GM19468 (cell line): ENCODE measurements around the gene MRPL52.
"Not testable (repeated sequence)": the region's sequence is repeated elsewhere in the genome, so short reads cannot be mapped to it uniquely, and the experiment has no call there.

Experiments
- ATAC-seq: cut with Tn5 transposase; IDR thresholded peaks from one replicate; pipeline ENCODE4 v1.9.1; 2021; ENCODE audit warnings: mild to moderate bottlenecking, moderate library complexity, moderate number of reproducible peaks; ENCODE audit not compliant: unreplicated experiment; ENCODE audit errors: extremely low read depth

Gene MRPL52

GRCh38 chr14:22829661-22830442 lies at the start of gene MRPL52:
TSS of gene MRPL52 (plus strand) at chr14:22829887. CDS start at chr14:22829913, 26 bp downstream.
- peak; percentile 83 for ATAC-seq

GRCh38 chr14:22780105-22780679 lies 49.5 kb upstream of the MRPL52 start:
- ATAC-seq: no peak

- no peak for ATAC-seq
Observed at GRCh38 chr14:22780941-22781300, 48.8 kb upstream of the MRPL52 start.

- ATAC-seq: no peak
Observed at GRCh38 chr14:22781301-22781991, 48.2 kb upstream of the MRPL52 start.

GRCh38 chr14:22786685-22787084 lies 43.0 kb upstream of the MRPL52 start:
- no peak for ATAC-seq

- ATAC-seq: no peak
Observed at GRCh38 chr14:22791301-22791700, 38.4 kb upstream of the MRPL52 start.

GRCh38 chr14:22792158-22792557 lies 37.5 kb upstream of the MRPL52 start:
- ATAC-seq: no peak

GRCh38 chr14:22793550-22793949 lies 36.1 kb upstream of the MRPL52 start:
- not testable (repeated sequence) for ATAC-seq

- ATAC-seq: no peak
Observed at GRCh38 chr14:22793976-22794375, 35.7 kb upstream of the MRPL52 start.

GRCh38 chr14:22794551-22794951 lies 35.1 kb upstream of the MRPL52 start:
- no peak for ATAC-seq

- ATAC-seq: no peak
Observed at GRCh38 chr14:22796087-22796707, 33.5 kb upstream of the MRPL52 start.

GRCh38 chr14:22797017-22797917 lies 32.4 kb upstream of the MRPL52 start:
- no peak for ATAC-seq

GRCh38 chr14:22798528-22798927 lies 31.2 kb upstream of the MRPL52 start:
- no peak for ATAC-seq

- ATAC-seq: no peak
Observed at GRCh38 chr14:22800346-22800745, 29.3 kb upstream of the MRPL52 start.

GRCh38 chr14:22801716-22802115 lies 28.0 kb upstream of the MRPL52 start:
- ATAC-seq: no peak

GRCh38 chr14:22802860-22803686 lies 26.6 kb upstream of the MRPL52 start:
- no peak for ATAC-seq

GRCh38 chr14:22803687-22803974 lies 26.1 kb upstream of the MRPL52 start:
- no peak for ATAC-seq

GRCh38 chr14:22805235-22805634 lies 24.5 kb upstream of the MRPL52 start:
- not testable (repeated sequence) for ATAC-seq

- no peak for ATAC-seq
Observed at GRCh38 chr14:22807432-22808087, 22.1 kb upstream of the MRPL52 start.
